Type B pancreatic cell (in vitro differentiated cells): Measurements from ENCODE around the gene ZNF595. TPM values are rescaled to one million over a fixed set of nuclear protein-coding genes. Genes with fewer than 3 reads are reported as not detected.
A peak's percentile ranks its signal among the peaks of the same experiment; 100 is the strongest.

Experiments
- DNase-seq: peaks from one replicate; pipeline ENCODE4 v3.0.0; 2021; ENCODE audit warnings: mixed read lengths; ENCODE audit not compliant: unreplicated experiment; ENCODE audit errors: extremely low spot score
- H3K27ac Mint-ChIP-seq: 2 replicates; pipeline ENCODE4 v1.8.0; 2021; ENCODE audit warnings: mild to moderate bottlenecking, mixed read lengths
- H3K27me3 Mint-ChIP-seq: 2 replicates; pipeline ENCODE4 v1.8.0; 2021; ENCODE audit warnings: mixed read lengths
- H3K36me3 Mint-ChIP-seq: 2 replicates; pipeline ENCODE4 v1.8.0; 2021; ENCODE audit warnings: mixed read lengths
- H3K4me1 Mint-ChIP-seq: one replicate; pipeline ENCODE4 v1.8.0; 2021; ENCODE audit warnings: mixed read lengths; ENCODE audit not compliant: unreplicated experiment
- H3K4me3 Mint-ChIP-seq: 2 replicates; pipeline ENCODE4 v1.8.0; 2021; ENCODE audit warnings: mild to moderate bottlenecking, mixed read lengths
- H3K9me3 Mint-ChIP-seq: 2 replicates; pipeline ENCODE4 v1.8.0; 2021; ENCODE audit warnings: mixed read lengths
- CTCF ChIP-seq: fragments of 200-600 bp; sonication (generic); conservative IDR thresholded peaks from 2 replicates; pipeline ENCODE4 v1.5.0; 2021; ENCODE audit warnings: antibody characterized with exemption, mild to moderate bottlenecking
- total RNA-seq: library from RNA; stranded (reverse); gene quantifications from 2 replicates; pipeline ENCODE4 v1.2.1, GENCODE V29; 2021; ENCODE audit warnings: low replicate concordance

Gene ZNF595
- total RNA-seq, 1 donor from 2014 or later = 9.3 TPM

- Mint-ChIP-seq H3K4me1 (peaks cover 7% of the 10 kb centered on the region), H3K36me3 (peaks cover 16% of the 10 kb centered on the region), H3K9me3 (peaks cover 9% of the 10 kb centered on the region), H3K4me3 (peak within 1 kb of the TSS; percentile 100), H3K27ac (peak within 1 kb of the TSS; percentile 100), H3K27me3 (peaks cover 4% of the 10 kb centered on the region)
- peak; percentile 93 for DNase-seq
- no peak for TF ChIP-seq CTCF
Observed at GRCh38 chr4:124275-125081, 71.4 kb downstream of the ZNF595 start, which contains the start of gene ZNF718. Gene ZNF718 (plus strand): TSS chr4:124501. CDS start chr4:124671, 170 bp downstream.

DNA sequence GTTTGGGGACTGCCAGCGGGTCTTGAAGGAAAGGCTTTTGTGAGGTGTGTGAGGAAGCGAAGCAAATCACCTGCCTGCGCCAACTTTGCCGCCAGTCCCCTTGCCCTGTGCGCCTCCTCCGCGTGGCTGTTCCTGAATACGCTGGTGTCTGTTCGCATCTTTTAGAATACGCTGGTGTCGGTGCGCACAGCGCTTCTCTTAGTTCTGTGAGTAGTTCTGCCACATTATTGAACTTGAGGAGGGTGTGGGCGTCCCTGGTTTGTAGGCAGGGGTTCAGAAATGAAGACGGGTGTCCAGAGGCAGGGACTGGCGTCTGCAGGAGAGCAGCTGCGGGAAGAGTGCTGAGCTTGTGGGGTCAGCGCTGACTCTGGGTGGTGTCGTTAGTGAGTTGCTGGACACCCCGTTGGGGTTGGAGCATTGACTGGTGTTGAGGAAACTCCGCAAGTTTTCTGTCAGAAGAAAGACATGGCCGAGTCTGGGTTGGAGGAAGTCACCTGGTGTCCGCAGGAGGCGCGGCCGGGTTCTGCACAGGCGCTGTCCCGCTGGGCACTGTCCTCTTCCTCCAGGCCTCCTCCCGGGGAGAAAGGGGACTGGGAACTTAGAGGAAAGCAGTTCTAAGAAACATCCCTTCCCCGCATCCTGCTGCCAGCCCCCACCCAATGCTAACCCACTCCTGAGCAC is 72.1 kb downstream of the ZNF595 start:
- TF ChIP-seq CTCF = peak; percentile 12
- peak overlapping the region; percentile 100 for H3K4me3 Mint-ChIP-seq
- peaks cover 7% of the 10 kb centered on the region for H3K4me1 Mint-ChIP-seq
- H3K36me3 Mint-ChIP-seq = peaks cover 16% of the 10 kb centered on the region
- H3K27ac Mint-ChIP-seq = peak overlapping the region; percentile 100
- peaks cover 2% of the 10 kb centered on the region for H3K27me3 Mint-ChIP-seq
- H3K9me3 Mint-ChIP-seq = peaks cover 9% of the 10 kb centered on the region
- no peak for DNase-seq

- Mint-ChIP-seq H3K9me3 (peaks cover 9% of the 10 kb centered on the region), H3K4me3 (peak overlapping the region; percentile 100), H3K36me3 (peaks cover 16% of the 10 kb centered on the region), H3K27ac (peak overlapping the region; percentile 100), H3K4me1 (peaks cover 7% of the 10 kb centered on the region), H3K27me3 (no peaks in the 10 kb centered on the region)
- TF ChIP-seq CTCF = no peak
- DNase-seq = no peak
Observed at GRCh38 chr4:125833-126232, 72.7 kb downstream of the ZNF595 start.

DNA sequence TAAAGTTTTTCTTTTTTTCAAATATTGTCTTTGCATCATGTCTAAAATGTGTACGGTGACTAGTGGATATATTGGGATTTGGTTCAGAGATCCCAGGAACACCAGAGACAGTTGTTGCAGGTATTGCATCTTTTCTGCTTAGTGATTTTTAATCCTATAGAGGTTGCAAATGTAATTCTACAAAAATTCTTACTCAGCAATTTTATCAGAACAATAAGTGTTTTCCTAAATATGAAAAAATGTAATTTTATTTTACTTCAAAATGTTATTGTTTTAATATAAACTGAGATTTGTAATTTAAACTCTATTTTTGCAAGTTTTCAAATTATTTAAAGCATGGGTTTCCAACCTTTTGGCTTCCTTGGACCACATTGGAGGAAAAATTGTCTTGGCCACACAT is 79.4 kb downstream of the ZNF595 start:
- no peak overlapping the region for H3K27ac Mint-ChIP-seq
- TF ChIP-seq CTCF = no peak
- no peaks in the 10 kb centered on the region for H3K4me1 Mint-ChIP-seq
- H3K9me3 Mint-ChIP-seq = peaks cover 13% of the 10 kb centered on the region
- H3K36me3 Mint-ChIP-seq = peaks cover 37% of the 10 kb centered on the region
- no peak overlapping the region for H3K4me3 Mint-ChIP-seq
- no peak for DNase-seq
- H3K27me3 Mint-ChIP-seq = no peaks in the 10 kb centered on the region

Other genes with a start within 250 kb of the ZNF595 start
- 7.4 and 10.5 TPM in 2 replicates for gene ZNF718, start 71.2 kb downstream of the ZNF595 start, total RNA-seq